ACC112 (cell line): ENCODE results near the gene NBPF4.
"Not testable (repeated sequence)": the region's sequence is repeated elsewhere in the genome, so short reads cannot be mapped to it uniquely, and the experiment has no call there.

Experiments
- H2AFZ ChIP-seq: fragments of 200-600 bp; sonication (generic); one replicate; pipeline ENCODE4 v1.6.0; 2017; ENCODE audit warnings: antibody characterized with exemption, low read length; ENCODE audit not compliant: unreplicated experiment
- H3K27ac ChIP-seq: fragments of 200-600 bp; sonication (generic); 2 replicates; pipeline ENCODE4 v1.5.1; 2014; ENCODE audit warnings: low read depth, mild to moderate bottlenecking, antibody characterized with exemption, low read length, moderate library complexity
- H3K27me3 ChIP-seq: fragments of 200-600 bp; sonication (generic); 2 replicates; pipeline ENCODE4 v1.6.1; 2014; ENCODE audit warnings: mild to moderate bottlenecking, antibody characterized with exemption, low read length, moderate library complexity, mixed read lengths; ENCODE audit not compliant: insufficient read depth
- H3K36me3 ChIP-seq: fragments of 200-600 bp; sonication (generic); 2 replicates; pipeline ENCODE4 v1.6.1; 2016; ENCODE audit warnings: mild to moderate bottlenecking, antibody characterized with exemption, low read length, moderate library complexity, mixed read lengths; ENCODE audit not compliant: insufficient read depth
- H3K4me1 ChIP-seq: fragments of 200-600 bp; sonication (generic); one replicate; pipeline ENCODE4 v1.6.1; 2016; ENCODE audit warnings: low read length, mixed read lengths; ENCODE audit not compliant: insufficient read depth, unreplicated experiment, control insufficient read depth
- H3K4me3 ChIP-seq: fragments of 200-600 bp; sonication (generic); 2 replicates; pipeline ENCODE4 v1.5.1; 2014; ENCODE audit warnings: mild to moderate bottlenecking, low read depth, low read length
- H3K79me2 ChIP-seq: fragments of 200-600 bp; sonication (generic); one replicate; pipeline ENCODE4 v1.6.0; 2016; ENCODE audit warnings: low read length; ENCODE audit not compliant: control insufficient read depth, unreplicated experiment, insufficient read depth

NBPF4 gene

GRCh38 chr1:108229976-108230375 is 13.9 kb downstream of the NBPF4 start:
- not testable (repeated sequence) for H3K27me3 ChIP-seq, H2AFZ ChIP-seq, H3K36me3 ChIP-seq, H3K79me2 ChIP-seq, H3K27ac ChIP-seq, H3K4me1 ChIP-seq, H3K4me3 ChIP-seq

GRCh38 chr1:108227772-108228171 is 16.1 kb downstream of the NBPF4 start:
- not testable (repeated sequence) for H3K79me2 ChIP-seq, H3K27ac ChIP-seq, H2AFZ ChIP-seq, H3K36me3 ChIP-seq, H3K4me1 ChIP-seq, H3K27me3 ChIP-seq, H3K4me3 ChIP-seq

DNA sequence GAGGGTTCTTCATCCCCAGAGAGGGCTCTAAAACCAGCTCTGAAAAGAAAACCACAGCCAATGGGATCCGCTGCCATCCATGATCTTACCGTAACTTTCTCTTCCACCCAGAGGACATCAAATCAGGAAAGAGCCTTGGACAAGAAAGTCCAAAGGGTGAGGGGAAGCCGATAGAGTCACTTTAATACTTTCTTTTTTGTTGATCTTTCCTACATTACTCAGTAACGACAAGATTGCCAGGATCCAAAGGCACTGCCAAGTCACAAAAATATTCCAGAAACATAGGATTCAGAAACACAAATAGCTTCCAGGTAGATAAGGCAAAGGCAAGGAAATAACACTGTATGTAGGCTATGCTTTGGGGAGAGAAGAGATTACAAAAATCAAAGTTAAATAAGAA is 17.0 kb downstream of the NBPF4 start:
- not testable (repeated sequence) for H3K79me2 ChIP-seq, H3K4me3 ChIP-seq, H3K36me3 ChIP-seq, H3K27ac ChIP-seq, H3K4me1 ChIP-seq, H3K27me3 ChIP-seq, H2AFZ ChIP-seq

DNA sequence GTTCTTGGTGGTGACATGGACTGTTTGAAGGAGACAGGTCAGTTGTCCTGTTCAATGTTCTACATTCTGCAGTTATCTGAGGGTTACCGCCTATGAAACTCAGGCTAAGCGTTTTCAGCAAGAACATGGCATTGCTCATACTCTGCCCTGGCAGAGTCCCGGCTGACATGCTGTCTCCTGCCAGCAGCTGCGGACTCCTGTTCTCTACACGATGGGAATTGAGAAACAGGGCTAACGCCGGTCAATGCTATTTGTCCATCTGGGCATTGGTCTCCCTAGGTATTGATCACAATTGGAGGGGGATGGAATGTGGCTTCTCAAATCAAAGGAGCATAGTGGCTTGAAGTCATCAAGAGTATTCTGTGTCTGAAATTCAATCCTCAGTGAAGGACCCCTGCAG is 20.6 kb downstream of the NBPF4 start:
- not testable (repeated sequence) for H3K27me3 ChIP-seq, H3K36me3 ChIP-seq, H2AFZ ChIP-seq, H3K4me1 ChIP-seq, H3K27ac ChIP-seq, H3K79me2 ChIP-seq, H3K4me3 ChIP-seq

- H3K36me3 ChIP-seq, H3K27ac ChIP-seq, H3K27me3 ChIP-seq, H3K4me3 ChIP-seq, H2AFZ ChIP-seq, H3K4me1 ChIP-seq, H3K79me2 ChIP-seq: not testable (repeated sequence)
Measured at GRCh38 chr1:108217515-108218174, 26.2 kb downstream of the NBPF4 start.

DNA sequence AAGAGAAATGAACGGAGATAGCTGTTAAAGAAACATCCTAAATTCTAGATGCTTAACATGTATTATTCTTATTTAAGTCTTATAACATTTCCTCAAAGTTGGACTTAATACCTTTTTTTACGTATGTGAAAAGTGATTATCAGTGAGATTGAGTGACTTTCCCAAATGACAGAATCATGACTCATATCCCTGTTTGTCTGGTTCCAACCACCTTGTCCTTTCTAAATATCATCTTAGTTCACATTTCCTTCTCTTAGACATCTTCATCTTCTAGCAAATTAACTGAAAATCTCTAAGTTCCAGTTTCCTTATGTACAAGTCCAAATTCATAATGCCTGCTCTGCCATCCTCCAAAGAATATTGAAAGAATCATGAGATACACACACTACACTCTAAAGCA is 26.9 kb downstream of the NBPF4 start:
- H3K4me1 ChIP-seq, H2AFZ ChIP-seq, H3K36me3 ChIP-seq, H3K27ac ChIP-seq, H3K79me2 ChIP-seq, H3K4me3 ChIP-seq, H3K27me3 ChIP-seq: not testable (repeated sequence)

DNA sequence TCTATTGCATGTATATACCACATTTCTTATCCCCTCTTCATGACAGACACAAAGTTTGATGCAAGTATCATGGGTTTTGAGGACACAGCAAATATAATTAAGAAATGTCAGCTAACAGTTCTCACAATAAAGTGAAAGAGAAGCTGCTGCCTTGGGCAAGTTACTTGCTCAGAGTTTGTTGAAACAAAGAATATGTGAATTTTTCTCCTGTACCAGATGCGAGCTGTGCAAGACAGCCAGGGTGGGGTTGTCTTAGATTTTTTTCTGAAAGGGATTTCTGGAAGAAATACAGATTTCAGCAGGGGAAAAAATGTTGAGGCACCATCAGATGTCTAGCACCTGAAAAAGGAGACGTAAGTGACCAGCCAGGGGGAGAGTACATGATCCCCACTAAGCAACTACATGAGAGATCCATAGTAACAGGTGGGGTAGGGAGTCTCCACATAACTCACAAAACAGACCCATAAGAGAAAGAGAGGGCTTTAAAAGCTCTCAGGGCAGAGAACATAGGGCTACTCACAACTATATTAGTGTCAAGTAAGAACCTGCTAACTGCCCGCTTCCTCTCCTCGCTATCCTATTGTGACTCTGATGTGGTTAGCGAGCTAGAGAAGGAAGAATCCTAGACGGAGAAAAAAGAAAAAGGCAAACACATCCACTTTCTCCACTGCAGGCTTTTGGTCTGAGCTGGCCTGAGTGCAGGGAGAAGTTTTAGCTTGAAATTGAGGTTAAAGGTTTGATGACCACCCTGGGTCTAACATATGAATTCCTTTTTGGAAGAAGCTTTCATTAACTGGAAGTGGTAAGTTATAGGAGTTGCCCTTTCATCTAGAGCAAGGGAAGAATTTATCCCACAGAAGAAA is 27.6 kb downstream of the NBPF4 start:
- H3K4me1 ChIP-seq, H2AFZ ChIP-seq, H3K27ac ChIP-seq, H3K79me2 ChIP-seq, H3K36me3 ChIP-seq, H3K4me3 ChIP-seq: not testable (repeated sequence)
- H3K27me3 ChIP-seq: peaks cover 15% of the 10 kb centered on the region

DNA sequence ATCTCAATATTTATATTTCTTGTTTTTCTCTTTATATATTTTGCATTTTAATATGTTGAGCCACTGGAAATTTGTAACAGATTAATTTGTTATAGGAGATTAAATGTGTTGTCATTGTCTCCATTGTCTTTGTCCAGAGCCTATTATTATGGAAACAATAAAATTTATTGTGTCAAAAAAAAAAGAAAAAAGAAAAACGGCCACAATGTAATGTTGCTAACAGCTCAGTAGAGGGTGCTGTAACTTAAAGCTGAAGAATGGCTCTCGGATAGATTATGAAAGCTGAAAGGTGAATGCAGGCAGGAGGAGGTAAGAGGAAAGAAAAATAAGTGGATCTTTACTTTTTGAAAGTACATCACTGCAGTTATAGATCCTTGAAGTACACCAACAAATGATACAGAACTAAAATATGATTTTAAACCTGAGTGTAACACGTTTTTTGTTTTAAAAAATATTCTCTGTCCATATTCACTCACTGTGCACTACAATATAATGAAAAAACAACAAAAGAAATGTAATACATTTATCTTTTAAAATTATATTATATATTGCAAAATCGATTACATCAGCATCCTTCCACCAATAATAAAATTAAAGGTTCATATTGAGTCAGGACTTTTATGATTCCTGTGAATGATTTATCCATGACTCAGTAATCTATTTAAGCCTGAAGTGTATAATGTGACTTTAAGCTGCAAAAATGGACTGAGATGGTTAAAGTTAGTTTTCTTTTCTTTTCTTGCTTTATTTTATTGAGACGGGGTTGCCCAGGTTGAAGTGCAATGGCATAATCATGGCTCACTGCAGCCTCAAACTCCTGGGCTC is 29.0 kb downstream of the NBPF4 start:
- not testable (repeated sequence) for H3K4me1 ChIP-seq, H3K79me2 ChIP-seq, H2AFZ ChIP-seq, H3K27ac ChIP-seq, H3K36me3 ChIP-seq, H3K4me3 ChIP-seq
- H3K27me3 ChIP-seq: peaks cover 22% of the 10 kb centered on the region

- Histone ChIP-seq H3K4me1 (no peaks in the 10 kb centered on the region), H3K4me3 (no peak overlapping the region), H3K27me3 (peaks cover 56% of the 10 kb centered on the region), H2AFZ (no peak overlapping the region), H3K79me2 (no peaks in the 10 kb centered on the region), H3K27ac (no peak overlapping the region), H3K36me3 (no peaks in the 10 kb centered on the region)
Measured at GRCh38 chr1:108211014-108211413, 32.9 kb downstream of the NBPF4 start.

DNA sequence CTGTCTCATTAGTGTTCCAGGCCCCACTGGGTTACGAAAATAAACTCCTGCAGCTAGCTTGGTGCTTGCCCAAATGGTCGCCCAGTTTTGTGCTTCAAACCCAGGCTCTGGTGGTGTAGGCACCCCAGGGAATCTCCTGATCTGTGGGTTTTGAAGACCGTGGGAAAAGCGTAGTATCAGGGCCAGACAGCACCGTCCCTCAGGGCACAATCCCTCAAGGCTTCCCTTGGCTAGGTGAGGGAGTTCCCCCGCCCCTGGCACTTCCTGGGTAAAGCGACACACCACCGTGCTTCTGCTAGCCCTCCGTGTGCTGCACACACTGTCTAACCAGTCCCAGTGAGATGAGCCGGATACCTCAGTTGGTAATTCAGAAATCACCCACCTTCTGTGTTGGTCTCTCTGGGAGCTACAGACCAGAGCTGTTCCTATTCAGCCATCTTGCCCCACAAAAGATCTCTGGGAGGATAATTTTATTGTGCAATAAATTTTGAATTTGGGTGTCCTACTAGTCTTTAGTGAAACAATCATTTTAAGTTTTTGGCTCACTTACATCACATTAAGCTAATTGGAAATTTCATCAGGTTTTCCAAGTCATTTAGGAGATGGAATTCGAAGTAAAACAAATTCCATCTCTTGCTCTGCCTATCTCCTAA is 34.3 kb downstream of the NBPF4 start:
- H2AFZ ChIP-seq: no peak overlapping the region
- no peak overlapping the region for H3K4me3 ChIP-seq
- no peak overlapping the region for H3K27ac ChIP-seq

More for the DNA sequence above, 34.3 kb downstream of the NBPF4 start:
- H3K4me1 ChIP-seq: no peaks in the 10 kb centered on the region
- H3K27me3 ChIP-seq: peaks cover 56% of the 10 kb centered on the region
- no peaks in the 10 kb centered on the region for H3K79me2 ChIP-seq
- no peaks in the 10 kb centered on the region for H3K36me3 ChIP-seq
